ENCODE results near the gene OTUD4. TPM values are rescaled to one million over a fixed set of nuclear protein-coding genes. Genes with fewer than 3 reads are reported as not detected.

OTUD4 gene
- total RNA-seq, 1 experiment from 2014 or later = 13.6 TPM

GRCh38 chr4:145093638-145094037 is 86.8 kb downstream of the OTUD4 start:
- POLR2A ChIA-PET (ENCODE audit: unreplicated experiment) = interaction anchor here (0.6 kb wide), 1 partner anchor 388 kb away, joined by 7 read pairs; the partner anchor contains the start of gene SMAD1
- Histone ChIP-seq H3K27me3 (ENCODE audit: low read length) (no peaks in the 10 kb centered on the region), H3K9ac (ENCODE audit: low read length) (no peak overlapping the region), H3K27ac (ENCODE audit: low read length) (no peak overlapping the region), H3K36me3 (ENCODE audit: low read depth, low read length) (peaks cover 56% of the 10 kb centered on the region), H3K4me1 (ENCODE audit: insufficient read depth, low read length) (peaks cover 6% of the 10 kb centered on the region; the same call in 1 of the 2 replicates), H3K4me2 (ENCODE audit: low read length) (no peak overlapping the region), H2AFZ (ENCODE audit: low read length) (no peak overlapping the region), H3K9me3 (ENCODE audit: low read length) (no peaks in the 10 kb centered on the region; the same call in 1 of the 2 replicates), H3K9me2 (replicated peaks; ENCODE audit: low read length) (no peaks in the 10 kb centered on the region), H3F3A (ENCODE audit: low read length, unreplicated experiment) (no peaks in the 10 kb centered on the region), H3K4me3 (ENCODE audit: low read length) (no peak overlapping the region; the same call in 1 of the 2 replicates), H4K20me1 (ENCODE audit: low read length) (no peaks in the 10 kb centered on the region), H3K79me2 (ENCODE audit: low read length) (peaks cover 77% of the 10 kb centered on the region)
- TF ChIP-seq EZH2 (IDR thresholded peaks at IDR 0.05; ENCODE audit: low read length, unreplicated experiment) (no peak), CTCF (conservative IDR thresholded peaks at IDR 0.05; ENCODE audit: low read depth, low read length) (no peak), EZH2phosphoT487 (IDR thresholded peaks at IDR 0.05; ENCODE audit: borderline replicate concordance, low read length) (no peak)
- ATAC-seq = no peak
- intact Hi-C loops (cut with micrococcal nuclease) = no loop called here
- BruUV-seq (replicated peaks) = no TSS peak
- CTCF ChIA-PET = no interaction called here
- DNase-seq = no peak

GRCh38 chr4:145090380-145090779 is 90.0 kb downstream of the OTUD4 start:
- CTCF ChIA-PET = no interaction called here
- Histone ChIP-seq H3F3A (ENCODE audit: low read length, unreplicated experiment) (no peaks in the 10 kb centered on the region), H2AFZ (ENCODE audit: low read length) (no peak overlapping the region), H3K4me2 (ENCODE audit: low read length) (no peak overlapping the region), H4K20me1 (ENCODE audit: low read length) (no peaks in the 10 kb centered on the region), H3K4me1 (ENCODE audit: insufficient read depth, low read length) (no peaks in the 10 kb centered on the region), H3K27ac (ENCODE audit: low read length) (no peak overlapping the region), H3K9ac (ENCODE audit: low read length) (no peak overlapping the region), H3K9me3 (ENCODE audit: low read length) (no peaks in the 10 kb centered on the region; the same call in 1 of the 2 replicates), H3K9me2 (replicated peaks; ENCODE audit: low read length) (no peaks in the 10 kb centered on the region), H3K27me3 (ENCODE audit: low read length) (no peaks in the 10 kb centered on the region), H3K4me3 (ENCODE audit: low read length) (no peak overlapping the region), H3K79me2 (ENCODE audit: low read length) (peaks cover 70% of the 10 kb centered on the region), H3K36me3 (ENCODE audit: low read depth, low read length) (peaks cover 56% of the 10 kb centered on the region)
- TF ChIP-seq EZH2phosphoT487 (IDR thresholded peaks at IDR 0.05; ENCODE audit: borderline replicate concordance, low read length) = no peak
- BruUV-seq (replicated peaks) = no TSS peak
- intact Hi-C loops (cut with micrococcal nuclease) = no loop called here
- POLR2A ChIA-PET (ENCODE audit: unreplicated experiment) = no interaction called here
- ATAC-seq (no peak), DNase-seq (no peak)

- ATAC-seq = no peak
- no TSS peak for BruUV-seq (replicated peaks)
- Histone ChIP-seq H3K9ac (ENCODE audit: low read length) (no peak overlapping the region), H3K9me3 (ENCODE audit: low read length) (no peaks in the 10 kb centered on the region), H3K36me3 (ENCODE audit: low read depth, low read length) (peaks cover 19% of the 10 kb centered on the region), H3K27me3 (ENCODE audit: low read length) (no peaks in the 10 kb centered on the region), H3K79me2 (ENCODE audit: low read length) (peaks cover 42% of the 10 kb centered on the region), H3K9me2 (replicated peaks; ENCODE audit: low read length) (no peaks in the 10 kb centered on the region), H3F3A (ENCODE audit: low read length, unreplicated experiment) (no peaks in the 10 kb centered on the region), H3K27ac (ENCODE audit: low read length) (no peak overlapping the region), H3K4me2 (ENCODE audit: low read length) (no peak overlapping the region), H3K4me1 (ENCODE audit: insufficient read depth, low read length) (no peaks in the 10 kb centered on the region), H3K4me3 (ENCODE audit: low read length) (no peak overlapping the region), H2AFZ (ENCODE audit: low read length) (no peak overlapping the region), H4K20me1 (ENCODE audit: low read length) (no peaks in the 10 kb centered on the region)
- intact Hi-C loops (cut with micrococcal nuclease) = no loop called here
- ChIA-PET POLR2A (ENCODE audit: unreplicated experiment) (no interaction called here), CTCF (no interaction called here)
- DNase-seq = no peak
- TF ChIP-seq EZH2 (IDR thresholded peaks at IDR 0.05; ENCODE audit: low read length, unreplicated experiment) (no peak), CTCF (conservative IDR thresholded peaks at IDR 0.05; ENCODE audit: low read depth, low read length) (no peak), EZH2phosphoT487 (IDR thresholded peaks at IDR 0.05; ENCODE audit: borderline replicate concordance, low read length) (no peak)
Observed at GRCh38 chr4:145083891-145084605, 96.3 kb downstream of the OTUD4 start.

Other genes starting within 250 kb of the OTUD4 start
- gene ANAPC10, start 82.4 kb downstream of the OTUD4 start, total RNA-seq (2014; rRNA removed) = 26.0 and 33.1 TPM in 2 replicates
- gene ABCE1, start 82.3 kb downstream of the OTUD4 start, total RNA-seq (2014; rRNA removed) = 131 and 153 TPM in 2 replicates